HFFc6 (cell line): ENCODE results near the gene CNPY2. TPM values are rescaled to one million over a fixed set of nuclear protein-coding genes. Genes with fewer than 3 reads are reported as not detected.

Experiments
- DNase-seq: peaks from one replicate; pipeline ENCODE4 v3.0.0-alpha.2; 2018
- H3K27ac Mint-ChIP-seq: 2 replicates; pipeline ENCODE4 v1.8.0; 2020; ENCODE audit warnings: mild to moderate bottlenecking, mixed read lengths
- H3K27me3 Mint-ChIP-seq: 2 replicates; pipeline ENCODE4 v1.8.0; 2021; ENCODE audit warnings: mild to moderate bottlenecking, moderate library complexity, mixed read lengths; ENCODE audit not compliant: insufficient read depth
- H3K36me3 Mint-ChIP-seq: 2 replicates; pipeline ENCODE4 v1.8.0; 2021; ENCODE audit warnings: low read depth, mixed read lengths
- H3K4me1 Mint-ChIP-seq: 2 replicates; pipeline ENCODE4 v1.8.0; 2020; ENCODE audit warnings: low read depth, mixed read lengths
- H3K4me3 Mint-ChIP-seq: 2 replicates; pipeline ENCODE4 v1.8.0; 2020; ENCODE audit warnings: mild to moderate bottlenecking, moderate library complexity, mixed read lengths
- H3K9me3 Mint-ChIP-seq: 2 replicates; pipeline ENCODE4 v1.8.0; 2020; ENCODE audit warnings: mild to moderate bottlenecking, mixed read lengths
- total RNA-seq, 6 experiments: library from RNA; stranded (reverse); fragmentation: NEBNext Ultra II Directional; extraction: Animal tissue kit (Norgen Biotek cat#: 25700); gene quantifications; 2 replicates in 1 of 6; 3 replicates in 5 of 6; pipeline ENCODE4 v1.2.3, GENCODE V29; 2021
- TF ChIP-seq, protein P1 (sequence below): fragments of 200-600 bp; sonication (generic); IDR thresholded peaks from 2 replicates; pipeline ENCODE4 v1.5.0; 2021; ENCODE audit warnings: antibody characterized with exemption, mild to moderate bottlenecking

Gene CNPY2
- total RNA-seq, 6 experiments from 2014 or later, result 177 to 275 (median 188) TPM

DNA sequence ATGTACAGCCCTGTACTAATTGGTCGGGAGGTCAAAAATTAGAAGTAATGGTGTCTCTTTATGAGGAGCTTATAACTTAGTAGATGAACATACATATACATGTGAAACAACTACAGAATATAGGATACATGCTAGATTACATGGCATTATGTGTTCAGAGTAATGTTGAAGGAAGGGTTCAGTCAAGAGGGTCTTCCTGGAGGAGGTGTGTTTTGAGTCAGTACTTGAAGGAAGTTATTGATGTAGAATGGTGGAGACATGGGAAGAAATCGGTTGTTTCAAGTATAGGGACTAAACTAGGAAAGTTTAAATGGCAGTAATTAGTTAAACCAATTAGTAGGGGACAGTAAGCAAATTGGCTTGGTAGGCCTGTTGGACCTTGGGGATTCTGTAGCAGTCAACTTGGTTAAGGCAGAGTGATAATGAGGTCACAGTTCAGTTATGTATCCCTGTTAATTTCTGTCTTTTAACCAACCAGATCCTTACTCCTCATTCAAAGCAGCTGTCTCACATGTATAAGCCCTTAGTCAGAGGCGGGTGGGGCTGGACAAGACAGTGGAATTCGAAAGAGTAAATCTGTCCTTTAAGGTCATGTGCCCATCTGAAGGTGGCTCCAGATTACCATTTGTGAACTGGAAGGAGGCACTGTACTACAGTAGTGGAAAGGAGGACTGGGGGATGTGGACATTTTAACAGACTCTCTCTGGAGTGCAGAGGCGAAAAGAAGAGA lies 54.1 kb downstream of the CNPY2 start:
- Mint-ChIP-seq H3K4me1 (peaks cover 49% of the 10 kb centered on the region), H3K27me3 (peaks cover 2% of the 10 kb centered on the region; the same call in 1 of the 2 replicates), H3K9me3 (no peaks in the 10 kb centered on the region), H3K36me3 (peaks cover 17% of the 10 kb centered on the region), H3K4me3 (peak overlapping the region; percentile 58), H3K27ac (peak overlapping the region; percentile 89)
- DNase-seq, result peak; percentile 84
- TF ChIP-seq, protein P1, sequence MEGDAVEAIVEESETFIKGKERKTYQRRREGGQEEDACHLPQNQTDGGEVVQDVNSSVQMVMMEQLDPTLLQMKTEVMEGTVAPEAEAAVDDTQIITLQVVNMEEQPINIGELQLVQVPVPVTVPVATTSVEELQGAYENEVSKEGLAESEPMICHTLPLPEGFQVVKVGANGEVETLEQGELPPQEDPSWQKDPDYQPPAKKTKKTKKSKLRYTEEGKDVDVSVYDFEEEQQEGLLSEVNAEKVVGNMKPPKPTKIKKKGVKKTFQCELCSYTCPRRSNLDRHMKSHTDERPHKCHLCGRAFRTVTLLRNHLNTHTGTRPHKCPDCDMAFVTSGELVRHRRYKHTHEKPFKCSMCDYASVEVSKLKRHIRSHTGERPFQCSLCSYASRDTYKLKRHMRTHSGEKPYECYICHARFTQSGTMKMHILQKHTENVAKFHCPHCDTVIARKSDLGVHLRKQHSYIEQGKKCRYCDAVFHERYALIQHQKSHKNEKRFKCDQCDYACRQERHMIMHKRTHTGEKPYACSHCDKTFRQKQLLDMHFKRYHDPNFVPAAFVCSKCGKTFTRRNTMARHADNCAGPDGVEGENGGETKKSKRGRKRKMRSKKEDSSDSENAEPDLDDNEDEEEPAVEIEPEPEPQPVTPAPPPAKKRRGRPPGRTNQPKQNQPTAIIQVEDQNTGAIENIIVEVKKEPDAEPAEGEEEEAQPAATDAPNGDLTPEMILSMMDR, result no peak

DNA sequence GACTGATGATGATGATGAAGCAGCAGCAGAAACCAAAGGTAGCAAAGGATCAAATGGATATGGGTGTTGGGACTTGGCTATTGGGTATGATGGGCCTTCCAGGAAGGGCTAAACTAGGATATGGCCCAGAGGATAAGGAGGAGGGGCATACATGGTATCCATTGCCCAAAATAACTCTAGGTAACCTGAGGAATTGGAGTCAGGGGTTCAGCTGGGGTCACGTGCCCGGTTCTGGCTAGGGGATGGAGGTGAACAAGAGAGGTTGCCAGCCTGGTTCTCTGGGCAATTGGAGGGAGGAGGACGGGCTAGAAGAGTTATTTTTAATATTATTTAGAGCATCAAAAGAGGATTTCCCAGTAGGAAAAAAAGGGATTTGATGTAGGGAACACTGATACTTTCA lies 54.9 kb downstream of the CNPY2 start:
- Mint-ChIP-seq H3K27me3 (peaks cover 2% of the 10 kb centered on the region; the same call in 1 of the 2 replicates), H3K27ac (peak overlapping the region; percentile 89), H3K9me3 (no peaks in the 10 kb centered on the region), H3K4me1 (peaks cover 51% of the 10 kb centered on the region), H3K4me3 (no peak overlapping the region), H3K36me3 (peaks cover 24% of the 10 kb centered on the region)
- DNase-seq, result no peak
- TF ChIP-seq, protein P1, result no peak

DNA sequence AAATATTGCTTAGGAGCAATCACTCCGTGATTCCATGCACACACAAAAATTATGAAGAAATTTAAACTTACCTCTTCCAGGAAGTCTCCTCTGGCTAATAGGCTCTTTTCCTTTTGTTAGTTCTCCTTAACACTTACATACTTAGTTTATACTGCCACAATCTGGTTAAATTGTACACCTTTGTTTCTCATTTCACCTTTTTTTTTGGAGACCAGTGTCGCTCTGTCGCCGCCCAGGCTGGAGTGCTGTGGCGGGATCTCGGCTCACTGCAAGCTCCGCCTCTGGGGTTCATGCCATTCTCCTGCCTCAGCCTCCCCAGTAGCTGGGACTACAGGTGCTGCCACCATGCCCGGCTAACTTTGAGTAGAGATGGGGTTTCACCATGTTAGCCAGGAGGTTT lies 55.4 kb downstream of the CNPY2 start:
- TF ChIP-seq, protein P1, result no peak
- Mint-ChIP-seq H3K27ac (peak overlapping the region; percentile 89; the same call in 1 of the 2 replicates), H3K36me3 (peaks cover 25% of the 10 kb centered on the region), H3K4me3 (no peak overlapping the region), H3K4me1 (peaks cover 48% of the 10 kb centered on the region), H3K27me3 (peaks cover 2% of the 10 kb centered on the region; the same call in 1 of the 2 replicates), H3K9me3 (no peaks in the 10 kb centered on the region)
- DNase-seq, result no peak

Other genes with a start within 250 kb of the CNPY2 start
- 1 to 10 TPM; 1.0 to 2.5 (median 1.8) TPM for gene ERBB3, start 235.8 kb downstream of the CNPY2 start, total RNA-seq
- gene PA2G4, start 211.4 kb downstream of the CNPY2 start, total RNA-seq, result 100 to 1,000 TPM; 144 to 190 (median 177) TPM
- gene RPL41, start 199.4 kb downstream of the CNPY2 start, total RNA-seq, result 1,000 to 10,000 TPM; 2,722 to 3,464 (median 3,292) TPM
- gene ZC3H10, start 197.7 kb downstream of the CNPY2 start, total RNA-seq, result 1 to 10 TPM; 3.3 to 4.7 (median 3.8) TPM
- gene ESYT1, start 187.7 kb downstream of the CNPY2 start, total RNA-seq, result 100 to 1,000 TPM; 136 to 174 (median 151) TPM
- 100 to 1,000 TPM in 5 of 6 experiments, 10 to 100 TPM in 1; 84.5 to 119 (median 108) TPM for gene MYL6B, start 163.4 kb downstream of the CNPY2 start, total RNA-seq
- gene MYL6, start 157.6 kb downstream of the CNPY2 start, total RNA-seq, result 1,000 to 10,000 TPM; 2,668 to 3,384 (median 3,141) TPM
- 10 to 100 TPM; 72.1 to 99.8 (median 87.1) TPM for gene SMARCC2, start 126.5 kb downstream of the CNPY2 start, total RNA-seq
- gene RNF41, start 94.1 kb downstream of the CNPY2 start, total RNA-seq, result 100 to 1,000 TPM in 1 of 6 experiments, 10 to 100 TPM in 5; 65.9 to 103 (median 71.2) TPM
- 10 to 100 TPM; 46.8 to 53.6 (median 49.4) TPM for gene NABP2, start 91.6 kb downstream of the CNPY2 start, total RNA-seq
- gene SLC39A5, start 85.9 kb downstream of the CNPY2 start, total RNA-seq, result under 1 TPM in 1 of 6 experiments, not detected in 5; 0.10 TPM
- gene ANKRD52, start 57.6 kb downstream of the CNPY2 start, total RNA-seq, result 10 to 100 TPM; 57.9 to 87.8 (median 68.6) TPM
- 10 to 100 TPM in 1 of 6 experiments, 1 to 10 TPM in 5; 6.4 to 10.7 (median 8.2) TPM for gene COQ10A, start 49.0 kb downstream of the CNPY2 start, total RNA-seq
- 100 to 1,000 TPM; 196 to 247 (median 232) TPM for gene CS, start 15.7 kb downstream of the CNPY2 start, total RNA-seq
- 10 to 100 TPM in 5 of 6 experiments, 1 to 10 TPM in 1; 9.0 to 16.7 (median 14.6) TPM for gene PAN2, start 18.0 kb upstream of the CNPY2 start, total RNA-seq
- gene IL23A, start 22.9 kb upstream of the CNPY2 start, total RNA-seq, result under 1 TPM in 1 of 6 experiments, not detected in 5; 0.38 TPM
- 100 to 1,000 TPM in 2 of 6 experiments, 10 to 100 TPM in 4; 78.6 to 105 (median 95.2) TPM for gene STAT2, start 44.1 kb upstream of the CNPY2 start, total RNA-seq
- not detected for gene APOF, start 46.9 kb upstream of the CNPY2 start, total RNA-seq
- 10 to 100 TPM; 10.4 to 23.1 (median 21.3) TPM for gene TIMELESS, start 133.4 kb upstream of the CNPY2 start, total RNA-seq
- under 1 TPM in 1 of 6 experiments, not detected in 5; 0.28 TPM for gene MIP, start 138.7 kb upstream of the CNPY2 start, total RNA-seq
- gene SPRYD4, start 152.6 kb upstream of the CNPY2 start, total RNA-seq, result 1 to 10 TPM; 2.4 to 2.9 (median 2.5) TPM
- not detected for gene GLS2, start 172.2 kb upstream of the CNPY2 start, total RNA-seq
- gene RBMS2, start 205.8 kb upstream of the CNPY2 start, total RNA-seq, result 10 to 100 TPM; 77.0 to 83.2 (median 81.7) TPM